SK-N-SH (cell line): Measurements from ENCODE around the gene SAP30L.

Experiments used
- MXI1 ChIP-seq: IDR thresholded peaks from 2 replicates; pipeline ENCODE4 v1.6.1; 2012; ENCODE audit warnings: mild to moderate bottlenecking, low read depth, low read length, improper control_type of control experiment
- POLR2AphosphoS5 ChIP-seq: IDR thresholded peaks from 2 replicates; pipeline ENCODE4 v1.6.1; 2012; ENCODE audit warnings: low read depth, low read length
- RAD21 ChIP-seq: IDR thresholded peaks from 2 replicates; pipeline ENCODE4 v1.6.1; 2012; ENCODE audit warnings: mild to moderate bottlenecking, low read length
- SMC3 ChIP-seq: IDR thresholded peaks from 2 replicates; pipeline ENCODE4 v1.6.1; 2012; ENCODE audit warnings: low read depth, low read length, improper control_type of control experiment
- TF ChIP-seq, protein P1 (sequence below): IDR thresholded peaks from 2 replicates; pipeline ENCODE4 v1.4.0; 2012; ENCODE audit warnings: low read depth, borderline replicate concordance
- TF ChIP-seq, protein P2 (sequence below): fragments of 150-350 bp; IDR thresholded peaks from 2 replicates; pipeline ENCODE4 v1.6.1; 2017; ENCODE audit warnings: antibody characterized with exemption, low read length, low read depth, borderline replicate concordance
- TF ChIP-seq, protein P3 (sequence below): fragments of 200-600 bp; sonication (generic); IDR thresholded peaks from 2 replicates; pipeline ENCODE4 v1.6.1; 2017; ENCODE audit warnings: antibody characterized with exemption, mild to moderate bottlenecking, moderate library complexity
- TF ChIP-seq, protein P4 (sequence below): IDR thresholded peaks from 2 replicates; pipeline ENCODE4 v1.4.0; 2012; ENCODE audit warnings: low read depth

DNA sequence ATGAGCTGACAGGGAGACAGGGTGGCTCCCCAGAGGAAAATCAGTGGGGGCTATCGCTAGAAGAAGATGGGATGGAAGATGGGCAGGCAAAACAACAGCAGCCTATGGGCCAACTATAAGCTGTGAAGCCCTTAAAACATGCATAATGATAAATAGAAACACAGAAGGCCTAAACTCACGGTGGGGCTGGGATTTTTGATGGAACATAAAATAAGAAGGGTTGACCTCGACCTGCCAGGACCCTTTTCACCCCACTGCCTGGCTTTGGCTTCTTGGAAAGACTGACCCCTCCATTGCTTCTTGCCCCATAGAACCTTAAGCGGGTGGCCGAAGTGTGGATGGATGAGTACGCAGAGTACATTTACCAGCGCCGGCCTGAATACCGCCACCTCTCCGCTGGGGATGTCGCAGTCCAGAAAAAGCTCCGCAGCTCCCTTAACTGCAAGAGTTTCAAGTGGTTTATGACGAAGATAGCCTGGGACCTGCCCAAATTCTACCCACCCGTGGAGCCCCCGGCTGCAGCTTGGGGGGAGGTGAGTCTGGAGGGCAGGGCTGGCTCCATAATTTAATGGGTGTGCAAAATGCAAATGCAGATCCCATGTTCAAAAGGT is 36.5 kb upstream of the SAP30L start:
- no peak for TF ChIP-seq POLR2AphosphoS5
- TF ChIP-seq, protein P1, sequence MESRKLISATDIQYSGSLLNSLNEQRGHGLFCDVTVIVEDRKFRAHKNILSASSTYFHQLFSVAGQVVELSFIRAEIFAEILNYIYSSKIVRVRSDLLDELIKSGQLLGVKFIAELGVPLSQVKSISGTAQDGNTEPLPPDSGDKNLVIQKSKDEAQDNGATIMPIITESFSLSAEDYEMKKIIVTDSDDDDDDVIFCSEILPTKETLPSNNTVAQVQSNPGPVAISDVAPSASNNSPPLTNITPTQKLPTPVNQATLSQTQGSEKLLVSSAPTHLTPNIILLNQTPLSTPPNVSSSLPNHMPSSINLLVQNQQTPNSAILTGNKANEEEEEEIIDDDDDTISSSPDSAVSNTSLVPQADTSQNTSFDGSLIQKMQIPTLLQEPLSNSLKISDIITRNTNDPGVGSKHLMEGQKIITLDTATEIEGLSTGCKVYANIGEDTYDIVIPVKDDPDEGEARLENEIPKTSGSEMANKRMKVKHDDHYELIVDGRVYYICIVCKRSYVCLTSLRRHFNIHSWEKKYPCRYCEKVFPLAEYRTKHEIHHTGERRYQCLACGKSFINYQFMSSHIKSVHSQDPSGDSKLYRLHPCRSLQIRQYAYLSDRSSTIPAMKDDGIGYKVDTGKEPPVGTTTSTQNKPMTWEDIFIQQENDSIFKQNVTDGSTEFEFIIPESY, result no peak
- TF ChIP-seq, protein P2, sequence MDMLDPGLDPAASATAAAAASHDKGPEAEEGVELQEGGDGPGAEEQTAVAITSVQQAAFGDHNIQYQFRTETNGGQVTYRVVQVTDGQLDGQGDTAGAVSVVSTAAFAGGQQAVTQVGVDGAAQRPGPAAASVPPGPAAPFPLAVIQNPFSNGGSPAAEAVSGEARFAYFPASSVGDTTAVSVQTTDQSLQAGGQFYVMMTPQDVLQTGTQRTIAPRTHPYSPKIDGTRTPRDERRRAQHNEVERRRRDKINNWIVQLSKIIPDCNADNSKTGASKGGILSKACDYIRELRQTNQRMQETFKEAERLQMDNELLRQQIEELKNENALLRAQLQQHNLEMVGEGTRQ, result no peak
- TF ChIP-seq, protein P3, sequence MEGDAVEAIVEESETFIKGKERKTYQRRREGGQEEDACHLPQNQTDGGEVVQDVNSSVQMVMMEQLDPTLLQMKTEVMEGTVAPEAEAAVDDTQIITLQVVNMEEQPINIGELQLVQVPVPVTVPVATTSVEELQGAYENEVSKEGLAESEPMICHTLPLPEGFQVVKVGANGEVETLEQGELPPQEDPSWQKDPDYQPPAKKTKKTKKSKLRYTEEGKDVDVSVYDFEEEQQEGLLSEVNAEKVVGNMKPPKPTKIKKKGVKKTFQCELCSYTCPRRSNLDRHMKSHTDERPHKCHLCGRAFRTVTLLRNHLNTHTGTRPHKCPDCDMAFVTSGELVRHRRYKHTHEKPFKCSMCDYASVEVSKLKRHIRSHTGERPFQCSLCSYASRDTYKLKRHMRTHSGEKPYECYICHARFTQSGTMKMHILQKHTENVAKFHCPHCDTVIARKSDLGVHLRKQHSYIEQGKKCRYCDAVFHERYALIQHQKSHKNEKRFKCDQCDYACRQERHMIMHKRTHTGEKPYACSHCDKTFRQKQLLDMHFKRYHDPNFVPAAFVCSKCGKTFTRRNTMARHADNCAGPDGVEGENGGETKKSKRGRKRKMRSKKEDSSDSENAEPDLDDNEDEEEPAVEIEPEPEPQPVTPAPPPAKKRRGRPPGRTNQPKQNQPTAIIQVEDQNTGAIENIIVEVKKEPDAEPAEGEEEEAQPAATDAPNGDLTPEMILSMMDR, result no peak
- TF ChIP-seq, protein P4, sequence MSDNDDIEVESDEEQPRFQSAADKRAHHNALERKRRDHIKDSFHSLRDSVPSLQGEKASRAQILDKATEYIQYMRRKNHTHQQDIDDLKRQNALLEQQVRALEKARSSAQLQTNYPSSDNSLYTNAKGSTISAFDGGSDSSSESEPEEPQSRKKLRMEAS, result no peak
- no peak for TF ChIP-seq SMC3
- TF ChIP-seq MXI1, result no peak
- no peak for TF ChIP-seq RAD21
